ENCODE results near the gene STAG1. TPM values are rescaled to one million over a fixed set of nuclear protein-coding genes. Genes with fewer than 3 reads are reported as not detected.

Gene STAG1
- total and polyA plus RNA-seq, 12 donors = 7.5 to 39.8 (median 24.6) TPM

DNA sequence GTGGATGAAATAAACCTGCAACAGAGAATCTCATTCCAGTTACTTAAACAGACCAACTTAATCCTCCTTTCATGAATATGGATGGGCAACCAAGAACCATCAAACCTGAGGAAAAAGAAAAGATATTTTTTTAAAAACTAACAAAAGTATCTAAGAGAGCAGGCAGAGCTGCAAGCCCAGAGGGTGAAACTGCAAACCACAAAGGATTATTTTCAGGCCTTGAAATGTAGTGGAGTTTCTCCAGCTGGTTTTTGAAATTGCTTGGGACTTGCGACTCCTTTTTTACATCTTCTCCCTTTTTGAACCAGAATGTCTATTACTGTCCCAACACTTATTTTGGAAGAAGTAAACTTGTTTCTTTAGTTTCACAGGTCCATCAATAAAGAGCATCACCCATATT, 87.4 kb downstream of the STAG1 start:
- Histone ChIP-seq H3K27me3 (no peaks in the 10 kb centered on the region), H3K36me3 (replicated peaks in 1 of 2) (no peaks in the 10 kb centered on the region), H3K4me3 (no peak overlapping the region), H3K27ac (no peak overlapping the region), H3K9me3 (replicated peaks in 1 of 3) (no peaks in the 10 kb centered on the region), H3K4me1 (replicated peaks in 1 of 2) (peaks cover 0 to 7% of the 10 kb centered on the region in 2 donors)
- TF ChIP-seq POLR2A (IDR thresholded peaks at IDR 0.05) = no peak
- TF ChIP-seq, protein P1, sequence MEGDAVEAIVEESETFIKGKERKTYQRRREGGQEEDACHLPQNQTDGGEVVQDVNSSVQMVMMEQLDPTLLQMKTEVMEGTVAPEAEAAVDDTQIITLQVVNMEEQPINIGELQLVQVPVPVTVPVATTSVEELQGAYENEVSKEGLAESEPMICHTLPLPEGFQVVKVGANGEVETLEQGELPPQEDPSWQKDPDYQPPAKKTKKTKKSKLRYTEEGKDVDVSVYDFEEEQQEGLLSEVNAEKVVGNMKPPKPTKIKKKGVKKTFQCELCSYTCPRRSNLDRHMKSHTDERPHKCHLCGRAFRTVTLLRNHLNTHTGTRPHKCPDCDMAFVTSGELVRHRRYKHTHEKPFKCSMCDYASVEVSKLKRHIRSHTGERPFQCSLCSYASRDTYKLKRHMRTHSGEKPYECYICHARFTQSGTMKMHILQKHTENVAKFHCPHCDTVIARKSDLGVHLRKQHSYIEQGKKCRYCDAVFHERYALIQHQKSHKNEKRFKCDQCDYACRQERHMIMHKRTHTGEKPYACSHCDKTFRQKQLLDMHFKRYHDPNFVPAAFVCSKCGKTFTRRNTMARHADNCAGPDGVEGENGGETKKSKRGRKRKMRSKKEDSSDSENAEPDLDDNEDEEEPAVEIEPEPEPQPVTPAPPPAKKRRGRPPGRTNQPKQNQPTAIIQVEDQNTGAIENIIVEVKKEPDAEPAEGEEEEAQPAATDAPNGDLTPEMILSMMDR (IDR thresholded peaks at IDR 0.05) = no peak
- WGBS, 4 donors = 91 to 100% (median 97%) methylated on average over 1 of the region's 1 CpG
- DNase-seq = no peak
- intact Hi-C loops (cut with DNase I) = no loop called here

DNA sequence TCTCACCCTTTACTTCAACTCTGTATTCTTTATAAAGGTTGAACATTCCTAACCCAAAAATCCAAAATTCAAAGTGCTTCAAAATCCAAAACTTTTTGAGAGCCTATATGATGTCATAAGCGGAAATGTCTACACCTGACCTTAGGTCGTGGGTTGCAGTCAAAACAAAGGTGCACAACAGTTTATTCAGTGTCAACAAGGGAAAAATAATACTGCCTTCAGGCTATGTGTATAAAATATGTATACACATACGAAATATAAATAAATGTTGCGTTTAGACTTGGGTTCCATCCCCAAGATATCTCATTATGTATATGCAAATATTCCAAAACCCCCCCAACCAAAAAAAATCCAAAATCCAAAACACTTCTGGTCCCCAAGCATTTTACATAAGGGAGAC, 90.9 kb downstream of the STAG1 start:
- intact Hi-C loops (cut with DNase I) = no loop called here
- Histone ChIP-seq H3K27me3 (no peaks in the 10 kb centered on the region), H3K9me3 (replicated peaks in 1 of 3) (no peaks in the 10 kb centered on the region), H3K27ac (no peak overlapping the region), H3K36me3 (replicated peaks in 1 of 2) (no peaks in the 10 kb centered on the region), H3K4me1 (replicated peaks in 1 of 2) (peaks cover 0 to 11% of the 10 kb centered on the region in 2 donors), H3K4me3 (no peak overlapping the region)
- no peak for TF ChIP-seq POLR2A (IDR thresholded peaks at IDR 0.05)
- TF ChIP-seq, protein P1 (IDR thresholded peaks at IDR 0.05) = no peak
- no peak for DNase-seq
- 94 to 97% (median 96%) methylated on average over 4 of the region's 4 CpGs for WGBS, 4 donors

DNA sequence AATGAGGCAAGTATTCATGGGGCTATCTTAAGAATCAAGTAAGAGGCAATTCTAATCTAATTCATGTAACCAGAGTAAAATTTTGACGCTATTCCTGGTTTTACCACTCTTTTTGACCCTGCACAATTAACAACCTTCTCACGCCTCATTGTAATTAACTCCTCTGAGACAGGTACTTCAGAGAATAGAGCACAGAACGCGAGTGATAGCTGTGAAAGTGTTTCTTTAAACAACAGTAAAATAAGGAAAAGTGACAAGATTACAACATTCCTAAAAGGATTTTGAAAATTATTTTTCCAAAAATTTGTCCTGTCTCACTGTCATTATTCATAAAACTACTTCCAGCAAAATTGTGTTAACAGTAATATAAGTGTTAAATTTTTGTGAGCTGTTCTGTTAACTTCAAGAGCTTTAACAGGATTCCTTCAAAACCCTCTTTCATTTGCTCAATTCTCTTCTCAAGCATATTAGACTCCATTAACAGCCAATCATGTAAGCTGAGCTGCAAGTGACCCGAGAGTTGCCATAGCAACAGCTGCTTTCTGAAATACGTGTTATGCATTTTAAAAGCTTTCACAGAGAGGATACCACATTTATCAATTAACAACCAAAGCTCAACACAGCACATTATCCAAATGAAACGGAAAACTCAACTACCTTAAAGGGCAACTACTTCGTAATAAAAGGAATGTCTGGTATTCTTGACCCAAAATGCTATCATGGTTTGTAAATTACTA, 93.1 kb downstream of the STAG1 start:
- Histone ChIP-seq H3K27ac (no peak overlapping the region), H3K36me3 (replicated peaks in 1 of 2) (no peaks in the 10 kb centered on the region), H3K27me3 (no peaks in the 10 kb centered on the region), H3K4me3 (peak overlapping the region in 1 of 4 donors; percentile 31), H3K4me1 (replicated peaks in 1 of 2) (peaks cover 0 to 11% of the 10 kb centered on the region in 2 donors), H3K9me3 (replicated peaks in 1 of 3) (peaks cover 0 to 7% (median 3%) of the 10 kb centered on the region in 3 donors)
- intact Hi-C loops (cut with DNase I) = no loop called here
- WGBS, 4 donors = 42 to 43% (median 43%) methylated on average over 8 of the region's 8 CpGs
- peak; percentile 40 to 89 (median 69) for DNase-seq
- no peak for TF ChIP-seq POLR2A (IDR thresholded peaks at IDR 0.05)
- TF ChIP-seq, protein P1 (IDR thresholded peaks at IDR 0.05) = no peak

DNA sequence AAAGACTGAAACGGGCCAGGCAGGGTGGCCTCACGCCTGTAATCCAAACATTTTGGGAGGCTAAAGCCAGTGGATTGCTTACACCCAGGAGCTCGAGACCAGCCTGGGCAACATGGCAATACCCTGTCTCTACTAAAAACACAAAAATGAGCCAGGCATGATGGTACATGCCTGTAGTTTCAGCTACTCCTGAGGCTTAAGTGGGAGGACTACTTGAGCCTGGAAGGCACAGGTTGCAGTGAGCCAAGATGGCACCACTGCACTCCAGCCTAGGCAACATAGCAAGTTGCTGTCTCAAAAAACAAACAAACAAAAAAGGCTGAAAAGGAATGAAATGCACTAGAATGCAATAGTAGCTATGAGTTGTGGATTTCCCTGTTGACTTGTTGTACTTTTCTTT, 94.7 kb downstream of the STAG1 start:
- intact Hi-C loops (cut with DNase I) = no loop called here
- H3K4me3 ChIP-seq = no peak overlapping the region
- 88 to 96% (median 94%) methylated on average over 3 of the region's 3 CpGs for WGBS, 4 donors
- no peaks in the 10 kb centered on the region for H3K36me3 ChIP-seq (replicated peaks in 1 of 2)
- no peak overlapping the region for H3K27ac ChIP-seq
- peaks cover 0 to 12% (median 10%) of the 10 kb centered on the region in 3 donors for H3K9me3 ChIP-seq (replicated peaks in 1 of 3)
- no peak for DNase-seq
- TF ChIP-seq, protein P1 (IDR thresholded peaks at IDR 0.05) = no peak
- no peak for TF ChIP-seq POLR2A (IDR thresholded peaks at IDR 0.05)
- no peaks in the 10 kb centered on the region for H3K27me3 ChIP-seq
- peaks cover 0 to 11% of the 10 kb centered on the region in 2 donors for H3K4me1 ChIP-seq (replicated peaks in 1 of 2)
